Measurements from ENCODE around the gene CCDC174.
"Not testable (repeated sequence)": the region's sequence is repeated elsewhere in the genome, so short reads cannot be mapped to it uniquely, and the experiment has no call there.

The CCDC174 gene

GRCh38 chr3:14606669-14607339, 44.8 kb upstream of the CCDC174 start:
- DNase-seq (ENCODE audit: low read depth): no peak
- no peak overlapping the region for H3K4me3 ChIP-seq (ENCODE audit: control insufficient read depth, low read depth, low read length)
- TF ChIP-seq CTCF (IDR thresholded peaks at IDR 0.05; ENCODE audit: control insufficient read depth, insufficient read depth, low read depth, low read length, missing control alignments): no peak

GRCh38 chr3:14608298-14608697, 43.3 kb upstream of the CCDC174 start:
- no peak overlapping the region for H3K4me3 ChIP-seq (ENCODE audit: control insufficient read depth, low read depth, low read length)
- TF ChIP-seq CTCF (IDR thresholded peaks at IDR 0.05; ENCODE audit: control insufficient read depth, insufficient read depth, low read depth, low read length, missing control alignments): peak; percentile 27
- no peak for DNase-seq (ENCODE audit: low read depth)

- DNase-seq (ENCODE audit: low read depth): not testable (repeated sequence)
Measured at GRCh38 chr3:14609058-14609457, 42.5 kb upstream of the CCDC174 start.

GRCh38 chr3:14609506-14609905, 42.1 kb upstream of the CCDC174 start:
- no peak for TF ChIP-seq CTCF (IDR thresholded peaks at IDR 0.05; ENCODE audit: control insufficient read depth, insufficient read depth, low read depth, low read length, missing control alignments)
- H3K4me3 ChIP-seq (ENCODE audit: control insufficient read depth, low read depth, low read length): no peak overlapping the region
- no peak for DNase-seq (ENCODE audit: low read depth)

More at GRCh38 chr3:14609058-14609457, 42.5 kb upstream of the CCDC174 start:
- H3K4me3 ChIP-seq (ENCODE audit: control insufficient read depth, low read depth, low read length): not testable (repeated sequence)

- no peak for DNase-seq (ENCODE audit: low read depth)
- H3K4me3 ChIP-seq (ENCODE audit: control insufficient read depth, low read depth, low read length): no peak overlapping the region
- no peak for TF ChIP-seq CTCF (IDR thresholded peaks at IDR 0.05; ENCODE audit: control insufficient read depth, insufficient read depth, low read depth, low read length, missing control alignments)
Measured at GRCh38 chr3:14609941-14610340, 41.6 kb upstream of the CCDC174 start.

GRCh38 chr3:14614189-14614588, 37.4 kb upstream of the CCDC174 start:
- no peak for DNase-seq (ENCODE audit: low read depth)
- H3K4me3 ChIP-seq (ENCODE audit: control insufficient read depth, low read depth, low read length): no peak overlapping the region
- TF ChIP-seq CTCF (IDR thresholded peaks at IDR 0.05; ENCODE audit: control insufficient read depth, insufficient read depth, low read depth, low read length, missing control alignments): no peak

- TF ChIP-seq CTCF (IDR thresholded peaks at IDR 0.05; ENCODE audit: control insufficient read depth, insufficient read depth, low read depth, low read length, missing control alignments): no peak
- DNase-seq (ENCODE audit: low read depth): no peak
- H3K4me3 ChIP-seq (ENCODE audit: control insufficient read depth, low read depth, low read length): no peak overlapping the region
Measured at GRCh38 chr3:14614862-14615261, 36.7 kb upstream of the CCDC174 start.
